Activated CD4-positive, alpha-beta memory T cell treated with anti-CD3 and anti-CD28 coated beads, Interleukin-2, amount 10 ng/mL, durations not matched to agents 7 days and 5 days (primary cell): Measurements from ENCODE around the gene PFKFB3. TPM values are rescaled to one million over a fixed set of nuclear protein-coding genes. Genes with fewer than 3 reads are reported as not detected.
"Not testable (repeated sequence)": the region's sequence is repeated elsewhere in the genome, so short reads cannot be mapped to it uniquely, and the experiment has no call there.

Experiments used
- CTCF ChIA-PET: fragments of 350-600 bp; sonication (Branson Sonifier 250); formaldehyde crosslinking; loops from one replicate; lab custom pipeline; 2021; ENCODE audit warnings: antibody characterized with exemption, inconsistent platforms; lab: Charles Lee
- POLR2A ChIA-PET: fragments of 350-600 bp; sonication (Branson Sonifier 250); formaldehyde crosslinking; loops from one replicate; lab custom pipeline; 2021; ENCODE audit warnings: antibody characterized with exemption; lab: Charles Lee
- DNase-seq: peaks from one replicate; pipeline ENCODE4 v3.0.0-alpha.2; 2020
- H3K27ac Mint-ChIP-seq: one replicate; pipeline ENCODE4 v1.8.0; 2021; ENCODE audit warnings: mild to moderate bottlenecking, mixed read lengths
- H3K27me3 Mint-ChIP-seq: one replicate; pipeline ENCODE4 v1.8.0; 2021; ENCODE audit warnings: mixed read lengths
- H3K36me3 Mint-ChIP-seq: one replicate; pipeline ENCODE4 v1.8.0; 2021; ENCODE audit warnings: low read depth, mixed read lengths
- H3K4me1 Mint-ChIP-seq: one replicate; pipeline ENCODE4 v1.8.0; 2021; ENCODE audit warnings: mixed read lengths
- H3K4me3 Mint-ChIP-seq: one replicate; pipeline ENCODE4 v1.8.0; 2021; ENCODE audit warnings: mild to moderate bottlenecking, mixed read lengths
- H3K9me3 Mint-ChIP-seq: one replicate; pipeline ENCODE4 v1.8.0; 2021; ENCODE audit warnings: mixed read lengths
- total RNA-seq, 2 experiments: library from RNA; stranded (reverse); gene quantifications; one replicate each; pipeline ENCODE4 v1.2.3, GENCODE V29; 2021

The PFKFB3 gene
- total RNA-seq, 2 experiments from 2014 or later = 66.8 to 69.4 TPM

GRCh38 chr10:6274484-6274883 lies 71.8 kb downstream of the PFKFB3 start:
- ChIA-PET POLR2A (interaction anchor here (0.7 to 1.5 kb wide), 6 partner anchors 9 to 136 kb away, joined by 3 to 13 read pairs (median 4); partner anchors contain the start of gene PFKFB3), CTCF (interaction anchor here (1.1 to 1.4 kb wide), 5 partner anchors 72 to 188 kb away, joined by 3 to 14 read pairs (median 3); partner anchors contain the start of gene PFKFB3)
- DNase-seq = no peak
- no peak overlapping the region for H3K4me3 Mint-ChIP-seq
- peaks cover 3% of the 10 kb centered on the region for H3K9me3 Mint-ChIP-seq
- peaks cover 16% of the 10 kb centered on the region for H3K36me3 Mint-ChIP-seq
- peak overlapping the region; percentile 91 for H3K27ac Mint-ChIP-seq
- H3K27me3 Mint-ChIP-seq = no peaks in the 10 kb centered on the region
- H3K4me1 Mint-ChIP-seq = peaks cover 72% of the 10 kb centered on the region

- Mint-ChIP-seq H3K4me1 (peaks cover 72% of the 10 kb centered on the region), H3K36me3 (peaks cover 17% of the 10 kb centered on the region), H3K27me3 (no peaks in the 10 kb centered on the region), H3K4me3 (peak overlapping the region; percentile 60), H3K9me3 (peaks cover 3% of the 10 kb centered on the region), H3K27ac (peak overlapping the region; percentile 91)
- ChIA-PET POLR2A (interaction anchor here (0.7 to 1.5 kb wide), 10 partner anchors 9 to 135 kb away, joined by 3 to 13 read pairs (median 4); partner anchors contain the start of gene PFKFB3), CTCF (interaction anchor here (0.7 to 1.4 kb wide), 7 partner anchors 9 to 188 kb away, joined by 3 to 14 read pairs (median 3); partner anchors contain the start of gene PFKFB3)
- peak; percentile 92 for DNase-seq
Observed at GRCh38 chr10:6275022-6275997, 72.6 kb downstream of the PFKFB3 start.

GRCh38 chr10:6276356-6276755 lies 73.6 kb downstream of the PFKFB3 start:
- H3K9me3 Mint-ChIP-seq = peaks cover 3% of the 10 kb centered on the region
- ChIA-PET POLR2A (interaction anchor here (0.7 kb wide), 1 partner anchor 134 kb away, joined by 3 read pairs; no protein-coding TSS in a partner anchor), CTCF (interaction anchor here (0.7 kb wide), 1 partner anchor 392 kb away, joined by 3 read pairs; no protein-coding TSS in a partner anchor)
- H3K36me3 Mint-ChIP-seq = peaks cover 17% of the 10 kb centered on the region
- no peaks in the 10 kb centered on the region for H3K27me3 Mint-ChIP-seq
- H3K4me1 Mint-ChIP-seq = peaks cover 71% of the 10 kb centered on the region
- H3K4me3 Mint-ChIP-seq = no peak overlapping the region
- H3K27ac Mint-ChIP-seq = no peak overlapping the region
- DNase-seq = no peak

- DNase-seq = no peak
- Mint-ChIP-seq H3K4me3 (no peak overlapping the region), H3K36me3 (peaks cover 17% of the 10 kb centered on the region), H3K4me1 (peaks cover 58% of the 10 kb centered on the region), H3K9me3 (peaks cover 3% of the 10 kb centered on the region), H3K27ac (no peak overlapping the region), H3K27me3 (no peaks in the 10 kb centered on the region)
- ChIA-PET CTCF (interaction anchor here (1.3 to 3.2 kb wide), 2 partner anchors 76 to 123 kb away, joined by 3 to 11 read pairs; partner anchors contain the start of gene PFKFB3), POLR2A (no interaction called here)
Observed at GRCh38 chr10:6278519-6279120, 75.9 kb downstream of the PFKFB3 start.

- Mint-ChIP-seq H3K27ac (peak overlapping the region; percentile 61), H3K36me3 (peaks cover 17% of the 10 kb centered on the region), H3K4me3 (no peak overlapping the region), H3K27me3 (no peaks in the 10 kb centered on the region), H3K9me3 (peaks cover 3% of the 10 kb centered on the region), H3K4me1 (peaks cover 53% of the 10 kb centered on the region)
- POLR2A ChIA-PET = interaction anchor here (1.0 to 1.2 kb wide), 3 partner anchors 9 to 198 kb away, joined by 3 read pairs; no protein-coding TSS in a partner anchor
- CTCF ChIA-PET = interaction anchor here (0.5 to 3.2 kb wide), 3 partner anchors 74 to 130 kb away, joined by 3 to 11 read pairs (median 3); partner anchors contain the start of gene PFKFB3
- no peak for DNase-seq
Observed at GRCh38 chr10:6279540-6280267, 77.0 kb downstream of the PFKFB3 start.

- H3K4me1 Mint-ChIP-seq = peaks cover 47% of the 10 kb centered on the region
- DNase-seq = peak; percentile 49
- H3K4me3 Mint-ChIP-seq = no peak overlapping the region
- H3K36me3 Mint-ChIP-seq = peaks cover 15% of the 10 kb centered on the region
- peak overlapping the region; percentile 61 for H3K27ac Mint-ChIP-seq
- no peaks in the 10 kb centered on the region for H3K27me3 Mint-ChIP-seq
- peaks cover 3% of the 10 kb centered on the region for H3K9me3 Mint-ChIP-seq
- ChIA-PET POLR2A (interaction anchor here (1.0 to 1.2 kb wide), 3 partner anchors 10 to 199 kb away, joined by 3 read pairs; no protein-coding TSS in a partner anchor), CTCF (interaction anchor here (0.5 to 3.2 kb wide), 5 partner anchors 75 to 129 kb away, joined by 3 to 11 read pairs (median 5); partner anchors contain the start of gene PFKFB3)
Observed at GRCh38 chr10:6280291-6280690, 77.6 kb downstream of the PFKFB3 start.

GRCh38 chr10:6282454-6282958 lies 79.8 kb downstream of the PFKFB3 start:
- Mint-ChIP-seq H3K4me1 (peaks cover 26% of the 10 kb centered on the region), H3K9me3 (peaks cover 1% of the 10 kb centered on the region), H3K27ac (no peak overlapping the region), H3K36me3 (peaks cover 5% of the 10 kb centered on the region), H3K27me3 (no peaks in the 10 kb centered on the region), H3K4me3 (no peak overlapping the region)
- CTCF ChIA-PET = no interaction called here
- POLR2A ChIA-PET = no interaction called here
- no peak for DNase-seq

- H3K27me3 Mint-ChIP-seq = no peaks in the 10 kb centered on the region
- no peaks in the 10 kb centered on the region for H3K9me3 Mint-ChIP-seq
- peaks cover 2% of the 10 kb centered on the region for H3K36me3 Mint-ChIP-seq
- no peak overlapping the region for H3K27ac Mint-ChIP-seq
- POLR2A ChIA-PET = interaction anchor here (1.4 kb wide), 2 partner anchors 17 to 64 kb away, joined by 3 to 5 read pairs; no protein-coding TSS in a partner anchor
- H3K4me1 Mint-ChIP-seq = peaks cover 25% of the 10 kb centered on the region
- no peak for DNase-seq
- CTCF ChIA-PET = interaction anchor here (1.5 kb wide), 1 partner anchor 8 kb away, joined by 5 read pairs; no protein-coding TSS in a partner anchor
- H3K4me3 Mint-ChIP-seq = no peak overlapping the region
Observed at GRCh38 chr10:6283655-6284054, 80.9 kb downstream of the PFKFB3 start.

- H3K27me3 Mint-ChIP-seq = not testable (repeated sequence)
Observed at GRCh38 chr10:6290621-6291020, 87.9 kb downstream of the PFKFB3 start.

GRCh38 chr10:6292741-6293151 lies 90.0 kb downstream of the PFKFB3 start:
- Mint-ChIP-seq H3K4me3 (no peak overlapping the region), H3K9me3 (peaks cover 13% of the 10 kb centered on the region), H3K4me1 (peaks cover 48% of the 10 kb centered on the region), H3K36me3 (peaks cover 19% of the 10 kb centered on the region), H3K27ac (peak overlapping the region; percentile 54), H3K27me3 (no peaks in the 10 kb centered on the region)
- no peak for DNase-seq
- CTCF ChIA-PET = no interaction called here
- POLR2A ChIA-PET = no interaction called here

More at GRCh38 chr10:6290621-6291020, 87.9 kb downstream of the PFKFB3 start:
- ChIA-PET CTCF (interaction anchor here (1.5 kb wide), 1 partner anchor 117 kb away, joined by 3 read pairs; no protein-coding TSS in a partner anchor), POLR2A (interaction anchor here (0.7 to 1.3 kb wide), 3 partner anchors 9 to 15 kb away, joined by 3 to 4 read pairs (median 3); no protein-coding TSS in a partner anchor)
- H3K4me1 Mint-ChIP-seq = peaks cover 32% of the 10 kb centered on the region
- H3K27ac Mint-ChIP-seq, DNase-seq, H3K4me3 Mint-ChIP-seq: not testable (repeated sequence)
- H3K9me3 Mint-ChIP-seq = peaks cover 13% of the 10 kb centered on the region
- H3K36me3 Mint-ChIP-seq = peaks cover 17% of the 10 kb centered on the region

- H3K4me3 Mint-ChIP-seq, CTCF ChIA-PET, H3K27ac Mint-ChIP-seq, DNase-seq, H3K27me3 Mint-ChIP-seq: not testable (repeated sequence)
- peaks cover 14% of the 10 kb centered on the region for H3K9me3 Mint-ChIP-seq
- POLR2A ChIA-PET = interaction anchor here (0.9 kb wide), 1 partner anchor 21 kb away, joined by 4 read pairs; no protein-coding TSS in a partner anchor
- peaks cover 26% of the 10 kb centered on the region for H3K36me3 Mint-ChIP-seq
- peaks cover 68% of the 10 kb centered on the region for H3K4me1 Mint-ChIP-seq
Observed at GRCh38 chr10:6296425-6296824, 93.7 kb downstream of the PFKFB3 start.
